Keratinocyte (primary cell): ENCODE measurements around the gene C1QTNF9B. TPM values are rescaled to one million over a fixed set of nuclear protein-coding genes. Genes with fewer than 3 reads are reported as not detected.

Experiments
- DNase-seq: peaks from one replicate; pipeline ENCODE4 v3.0.0-alpha.2; 2011; ENCODE audit warnings: low read depth, missing footprints, low spot score
- FAIRE-seq: peaks from 2 replicates; lab custom pipeline; 2011; peaks lifted over from hg19 to GRCh38; lab: Jason Lieb, UNC
- H2AFZ ChIP-seq: 2 replicates; pipeline ENCODE4 v1.6.0; 2012; ENCODE audit warnings: low read length, control low read depth, inconsistent platforms; ENCODE audit not compliant: control insufficient read depth
- H3K27ac ChIP-seq: 2 replicates; pipeline ENCODE4 v1.5.1; 2011; ENCODE audit warnings: low read length; ENCODE audit not compliant: control insufficient read depth, insufficient read depth
- H3K27me3 ChIP-seq: 3 replicates; pipeline ENCODE4 v1.6.0; 2011; ENCODE audit warnings: low read length; ENCODE audit not compliant: control insufficient read depth, insufficient read depth; ENCODE audit errors: extremely low read depth
- H3K36me3 ChIP-seq, 2 experiments: 2 replicates in 1 of 2; 3 replicates in 1 of 2; pipeline ENCODE4 v1.5.1; 2011; ENCODE audit warnings: low read length in 2 of 2, mild to moderate bottlenecking in 1 of 2; ENCODE audit not compliant: control insufficient read depth in 2 of 2, insufficient read depth in 2 of 2; ENCODE audit errors: extremely low read depth in 1 of 2
- H3K4me1 ChIP-seq: 3 replicates; pipeline ENCODE4 v1.5.1; 2011; ENCODE audit warnings: low read length; ENCODE audit not compliant: control insufficient read depth, insufficient read depth; ENCODE audit errors: extremely low read depth
- H3K4me2 ChIP-seq: 3 replicates; pipeline ENCODE4 v1.6.0; 2011; ENCODE audit warnings: low read depth, low read length; ENCODE audit not compliant: control insufficient read depth, insufficient read depth; ENCODE audit errors: extremely low read depth
- H3K4me3 ChIP-seq, 3 experiments: fragments of 200-600 bp in 1 of 3; sonication (generic) in 1 of 3; 2 replicates in 2 of 3; 3 replicates in 1 of 3; pipeline ENCODE4 v1.5.1; 2011 to 2016; ENCODE audit warnings: low read length in 3 of 3, mild to moderate bottlenecking in 3 of 3, control low read depth in 2 of 3, inconsistent platforms in 1 of 3, low read depth in 1 of 3, mixed read lengths in 1 of 3, mixed run types in 1 of 3, moderate library complexity in 1 of 3; ENCODE audit not compliant: control insufficient read depth in 2 of 3, insufficient read depth in 2 of 3; ENCODE audit errors: extremely low read depth in 1 of 3
- H3K79me2 ChIP-seq: 2 replicates; pipeline ENCODE4 v1.6.0; 2012; ENCODE audit warnings: low read length; ENCODE audit not compliant: control insufficient read depth, insufficient read depth
- H3K9ac ChIP-seq: 3 replicates; pipeline ENCODE4 v1.6.0; 2011; ENCODE audit warnings: low read length; ENCODE audit not compliant: control insufficient read depth, insufficient read depth; ENCODE audit errors: extremely low read depth
- H3K9me1 ChIP-seq: 3 replicates; pipeline ENCODE4 v1.6.0; 2011; ENCODE audit warnings: low read length; ENCODE audit not compliant: control insufficient read depth, insufficient read depth; ENCODE audit errors: extremely low read depth
- H3K9me3 ChIP-seq: 2 replicates; pipeline ENCODE4 v1.5.1; 2012; ENCODE audit warnings: low read depth, low read length; ENCODE audit not compliant: control insufficient read depth
- H4K20me1 ChIP-seq: 3 replicates; pipeline ENCODE4 v1.6.0; 2011; ENCODE audit warnings: low read length; ENCODE audit not compliant: control insufficient read depth, insufficient read depth; ENCODE audit errors: extremely low read depth
- CTCF ChIP-seq, 3 experiments: IDR thresholded peaks in 1 of 3; conservative IDR thresholded peaks in 1 of 3; optimal IDR thresholded peaks in 1 of 3; 2 replicates in 2 of 3; 3 replicates in 1 of 3; pipeline versions ENCODE3 to v1.5.1; 2011; ENCODE audit warnings: low read length in 3 of 3, mild to moderate bottlenecking in 3 of 3, moderate library complexity in 2 of 3, control low read depth in 1 of 3, inconsistent platforms in 1 of 3; ENCODE audit not compliant: insufficient read depth in 2 of 3; ENCODE audit errors: extremely low read depth in 1 of 3
- EZH2 ChIP-seq: IDR thresholded peaks from one replicate; pipeline ENCODE4 v1.6.1; 2012; ENCODE audit warnings: inconsistent platforms, mild to moderate bottlenecking, low read length, moderate library complexity
- dilution Hi-C: fragments of 300-500 bp; cut with MboI; formaldehyde crosslinking; loops from one replicate; pipeline ENCODE4 v1.7.0; 2020; ENCODE audit warnings: low sequenced_read_pairs; ENCODE audit not compliant: extremely low pct_ligation_motif_present
- polyA plus RNA-seq, 5 experiments: library from polyadenylated mRNA; depleted of rRNA in 3 of 5; stranded (reverse) in 3 of 5; stranded (forward) in 1 of 5; unstranded in 1 of 5; fragments of >200 nt; gene quantifications; 1 replicate in 1 of 5; 2 replicates in 3 of 5; 3 replicates in 1 of 5; pipeline versions ENCODE4 v1.2.1 to v1.2.3, GENCODE V29; 2011 to 2012; ENCODE audit warnings: missing spikeins in 2 of 5, low read depth in 1 of 5, low replicate concordance in 1 of 5

Gene C1QTNF9B
- polyA plus RNA-seq, 1 donor (not counting 4 experiments of a cell fraction or from before 2014, with no cell fraction given) = not detected

- DNase-seq (no peak), FAIRE-seq (no peak)
- Histone ChIP-seq H3K9me3 (no peaks in the 10 kb centered on the region), H3K27ac (peak overlapping the region; percentile 65), H3K4me3 (no peak overlapping the region), H3K36me3 (peaks cover 0 to 2% of the 10 kb centered on the region in 2 experiments), H4K20me1 (no peaks in the 10 kb centered on the region), H3K4me2 (no peak overlapping the region), H3K9me1 (no peaks in the 10 kb centered on the region), H3K79me2 (no peaks in the 10 kb centered on the region), H3K9ac (no peak overlapping the region), H3K4me1 (peaks cover 33% of the 10 kb centered on the region), H2AFZ (no peak overlapping the region), H3K27me3 (no peaks in the 10 kb centered on the region)
- TF ChIP-seq EZH2 (no peak), CTCF (optimal IDR thresholded peaks at IDR 0.05 in 1 of 3, IDR thresholded peaks at IDR 0.05 in 1 of 3, conservative IDR thresholded peaks at IDR 0.05 in 1 of 3; ENCODE audit: extremely low read depth in 1 of 3, insufficient read depth in 2 of 3, low read length in 3 of 3) (no peak)
- dilution Hi-C loops = no loop called here
Measured at GRCh38 chr13:23849670-23850069, 47.6 kb downstream of the C1QTNF9B start.

- TF ChIP-seq CTCF (optimal IDR thresholded peaks at IDR 0.05 in 1 of 3, IDR thresholded peaks at IDR 0.05 in 1 of 3, conservative IDR thresholded peaks at IDR 0.05 in 1 of 3; ENCODE audit: extremely low read depth in 1 of 3, insufficient read depth in 2 of 3, low read length in 3 of 3) (no peak), EZH2 (no peak)
- Histone ChIP-seq H3K4me3 (no peak overlapping the region), H3K36me3 (peaks cover 0 to 2% of the 10 kb centered on the region in 2 experiments), H3K4me2 (peak overlapping the region; percentile 46), H3K9me3 (no peaks in the 10 kb centered on the region), H3K9ac (peak overlapping the region; percentile 16), H3K4me1 (peaks cover 33% of the 10 kb centered on the region), H3K27ac (peak overlapping the region; percentile 65), H3K27me3 (no peaks in the 10 kb centered on the region), H3K9me1 (no peaks in the 10 kb centered on the region), H4K20me1 (no peaks in the 10 kb centered on the region), H2AFZ (peak overlapping the region; percentile 45), H3K79me2 (no peaks in the 10 kb centered on the region)
- DNase-seq = no peak
- peak; percentile 83 for FAIRE-seq
- dilution Hi-C loops = no loop called here
Measured at GRCh38 chr13:23848646-23849141, 48.6 kb downstream of the C1QTNF9B start.
